Liver (tissue), 9 donors: Measurements from ENCODE around the gene TSPAN31. TPM values are rescaled to one million over a fixed set of nuclear protein-coding genes. Genes with fewer than 3 reads are reported as not detected.

Source experiments
- DNase-seq: peaks from one replicate; pipeline ENCODE4 v3.0.0-alpha.2; 2017; ENCODE audit warnings: low spot score
- H3K27ac ChIP-seq, 2 donors: one replicate each; pipeline ENCODE4 v1.7.0; 2013; ENCODE audit warnings: inconsistent platforms in 2 of 2, low read length in 2 of 2, control low read depth in 1 of 2, low read depth in 1 of 2, mild to moderate bottlenecking in 1 of 2
- H3K27me3 ChIP-seq, 4 donors: one replicate each; pipeline versions ENCODE4 v1.6.1 to v1.7.0; 2013; ENCODE audit warnings: low read length in 3 of 4, inconsistent platforms in 1 of 4, mild to moderate bottlenecking in 1 of 4, moderate library complexity in 1 of 4; ENCODE audit not compliant: control insufficient read depth in 4 of 4, insufficient read depth in 4 of 4
- H3K36me3 ChIP-seq, 4 donors: one replicate each; pipeline versions ENCODE4 v1.6.1 to v1.7.0; 2013; ENCODE audit warnings: low read length in 3 of 4, mild to moderate bottlenecking in 3 of 4, low read depth in 1 of 4, moderate library complexity in 1 of 4; ENCODE audit not compliant: control insufficient read depth in 4 of 4, insufficient read depth in 3 of 4
- H3K4me1 ChIP-seq, 4 donors: one replicate each; pipeline versions ENCODE4 v1.6.1 to v1.7.0; 2013; ENCODE audit warnings: low read length in 3 of 4, mild to moderate bottlenecking in 3 of 4, moderate library complexity in 1 of 4; ENCODE audit not compliant: control insufficient read depth in 4 of 4, insufficient read depth in 4 of 4
- H3K4me3 ChIP-seq, 3 donors: one replicate each; pipeline versions ENCODE4 v1.6.1 to v1.7.0; 2013; ENCODE audit warnings: low read length in 3 of 3, control low read depth in 1 of 3, low read depth in 1 of 3, mild to moderate bottlenecking in 1 of 3
- H3K9ac ChIP-seq, 2 donors: one replicate each; pipeline ENCODE4 v1.7.0; 2013; ENCODE audit warnings: low read length in 2 of 2, mild to moderate bottlenecking in 2 of 2, moderate library complexity in 2 of 2, control low read depth in 1 of 2, low read depth in 1 of 2
- H3K9me3 ChIP-seq, 4 donors: one replicate each; pipeline versions ENCODE4 v1.6.1 to v1.7.0; 2013; ENCODE audit warnings: low read length in 3 of 4; ENCODE audit not compliant: control insufficient read depth in 4 of 4
- ATF3 ChIP-seq: IDR thresholded peaks from 2 replicates; pipeline ENCODE4 v1.6.1; 2016; ENCODE audit warnings: antibody characterized with exemption
- CTCF ChIP-seq: fragments of 150-350 bp; IDR thresholded peaks from 2 replicates; pipeline ENCODE4 v1.5.1; 2017; ENCODE audit warnings: improper control_type of control experiment, low read depth, low read length; ENCODE audit not compliant: missing input control
- EGR1 ChIP-seq, 2 donors: IDR thresholded peaks; 2 replicates each; pipeline ENCODE4 v1.6.1; 2016 to 2018; ENCODE audit warnings: antibody characterized with exemption in 2 of 2, low read depth in 2 of 2
- FOXA1 ChIP-seq: IDR thresholded peaks from 2 replicates; pipeline ENCODE4 v1.6.1; 2016; ENCODE audit warnings: antibody characterized with exemption
- FOXA2 ChIP-seq: IDR thresholded peaks from 2 replicates; pipeline ENCODE4 v1.6.1; 2016; ENCODE audit warnings: antibody characterized with exemption
- GABPA ChIP-seq, 2 donors: IDR thresholded peaks in 1 of 2; conservative IDR thresholded peaks in 1 of 2; 2 replicates each; pipeline ENCODE4 v1.6.1; 2016; ENCODE audit warnings: antibody characterized with exemption in 2 of 2, mild to moderate bottlenecking in 1 of 2, moderate library complexity in 1 of 2
- HNF4A ChIP-seq, 2 donors: conservative IDR thresholded peaks; 2 replicates each; pipeline ENCODE4 v1.6.1; 2016; ENCODE audit warnings: antibody characterized with exemption in 2 of 2, mild to moderate bottlenecking in 2 of 2
- JUND ChIP-seq, 2 donors: IDR thresholded peaks; 2 replicates each; pipeline ENCODE4 v1.6.1; 2016; ENCODE audit warnings: antibody characterized with exemption in 2 of 2
- MAX ChIP-seq: IDR thresholded peaks from 2 replicates; pipeline ENCODE4 v1.6.1; 2016; ENCODE audit warnings: antibody characterized with exemption
- NR2F2 ChIP-seq: IDR thresholded peaks from 2 replicates; pipeline ENCODE4 v1.6.1; 2016; ENCODE audit warnings: antibody characterized with exemption
- RAD21 ChIP-seq, 2 donors: IDR thresholded peaks; 2 replicates each; pipeline ENCODE4 v1.6.1; 2016; ENCODE audit warnings: antibody characterized with exemption in 2 of 2, mild to moderate bottlenecking in 2 of 2
- REST ChIP-seq: IDR thresholded peaks from 2 replicates; pipeline ENCODE4 v1.6.1; 2016; ENCODE audit warnings: antibody characterized with exemption, mild to moderate bottlenecking
- RXRA ChIP-seq, 2 donors: IDR thresholded peaks; 2 replicates each; pipeline ENCODE4 v1.6.1; 2017 to 2018; ENCODE audit warnings: antibody characterized with exemption in 2 of 2, mild to moderate bottlenecking in 1 of 2
- SP1 ChIP-seq: IDR thresholded peaks from 2 replicates; pipeline ENCODE4 v1.6.1; 2018; ENCODE audit warnings: antibody characterized with exemption, mild to moderate bottlenecking
- TAF1 ChIP-seq: conservative IDR thresholded peaks from 2 replicates; pipeline ENCODE4 v1.6.1; 2016; ENCODE audit warnings: antibody characterized with exemption, mild to moderate bottlenecking
- YY1 ChIP-seq: IDR thresholded peaks from 2 replicates; pipeline ENCODE4 v1.6.1; 2016; ENCODE audit warnings: antibody characterized with exemption, mild to moderate bottlenecking
- ZBTB33 ChIP-seq: IDR thresholded peaks from 2 replicates; pipeline ENCODE4 v1.6.1; 2016; ENCODE audit warnings: antibody characterized with exemption
- WGBS: extraction: QIAGEN DNeasy Blood & Tissue Kit; methylation state at CpG from one replicate; pipeline ENCODE4 v1.1.7; 2013; 5-methylcytosine and 5-hydroxymethylcytosine counted together
- polyA plus RNA-seq, 2 donors: library from polyadenylated mRNA; stranded (reverse) in 1 of 2; unstranded in 1 of 2; fragments of 200-250 nt in 1 of 2; fragments of >200 nt in 1 of 2; fragmentation: Nextera tagmentation in 1 of 2; extraction: Ambion mirVana in 1 of 2; gene quantifications; one replicate each; pipeline versions ENCODE4 v1.2.1 to v1.2.3, GENCODE V29; 2013 to 2015
- total RNA-seq, 2 donors: library from RNA; depleted of rRNA; stranded (reverse); fragments of >200 nt; gene quantifications; one replicate each; pipeline ENCODE4 v1.2.3, GENCODE V29; 2014
- donor health status: healthy.
- donor health status: healthy.
- donor health status: healthy.
- donor health status: healthy.
- donor health status: healthy.

TSPAN31 gene
- total and polyA plus RNA-seq, 4 donors = 16.9 to 39.4 (median 24.6) TPM

- no peaks in the 10 kb centered on the region for H3K9me3 ChIP-seq
- peaks cover 8 to 19% (median 14%) of the 10 kb centered on the region in 4 donors for H3K36me3 ChIP-seq
- 98% methylated on average over 11 of the region's 11 CpGs for WGBS
- no peak overlapping the region for H3K27ac ChIP-seq
- H3K4me1 ChIP-seq = peaks cover 11 to 37% (median 31%) of the 10 kb centered on the region in 4 donors
- H3K9ac ChIP-seq = no peak overlapping the region
- TF ChIP-seq TAF1 (no peak), REST (no peak), CTCF (no peak), JUND (IDR thresholded peaks at IDR 0.05) (no peak), EGR1 (IDR thresholded peaks at IDR 0.05; ENCODE audit: low read depth in 2 of 2) (no peak), FOXA2 (no peak), SP1 (no peak), FOXA1 (no peak), GABPA (IDR thresholded peaks at IDR 0.05 in 1 of 2, conservative IDR thresholded peaks at IDR 0.05 in 1 of 2) (no peak), RXRA (IDR thresholded peaks at IDR 0.05) (no peak), HNF4A (conservative IDR thresholded peaks at IDR 0.05) (no peak), MAX (no peak), ATF3 (no peak), RAD21 (IDR thresholded peaks at IDR 0.05) (no peak), YY1 (no peak), NR2F2 (no peak), ZBTB33 (no peak)
- no peak overlapping the region for H3K4me3 ChIP-seq
- H3K27me3 ChIP-seq = peaks cover 0 to 7% (median 4%) of the 10 kb centered on the region in 4 donors
- DNase-seq = no peak
These were observed 24.8 kb downstream of the TSPAN31 start for GRCh38 chr12:57769594-57769993.
